ENCODE measurements around the gene INMT.

DNA sequence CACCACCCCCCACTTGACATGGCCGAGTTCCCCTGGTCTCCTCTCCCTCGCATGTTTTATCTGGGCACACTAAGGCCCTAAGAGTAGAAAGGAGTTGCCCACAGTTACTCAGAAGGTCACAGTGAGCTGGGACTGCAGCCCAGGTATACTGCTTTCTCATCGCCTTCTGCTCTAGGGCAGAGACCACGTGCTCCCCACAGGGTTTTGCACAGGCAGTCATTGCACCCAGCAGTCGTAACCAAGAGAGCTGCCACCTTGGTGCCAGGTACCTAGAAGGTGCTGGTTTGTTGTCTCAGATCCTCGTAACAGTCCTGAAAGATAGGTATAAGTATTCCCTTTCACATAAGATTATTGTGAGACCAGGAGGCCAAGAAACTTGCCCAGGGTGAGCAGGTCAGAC lies 21.0 kb downstream of the INMT start:
- TF ChIP-seq, protein P1, sequence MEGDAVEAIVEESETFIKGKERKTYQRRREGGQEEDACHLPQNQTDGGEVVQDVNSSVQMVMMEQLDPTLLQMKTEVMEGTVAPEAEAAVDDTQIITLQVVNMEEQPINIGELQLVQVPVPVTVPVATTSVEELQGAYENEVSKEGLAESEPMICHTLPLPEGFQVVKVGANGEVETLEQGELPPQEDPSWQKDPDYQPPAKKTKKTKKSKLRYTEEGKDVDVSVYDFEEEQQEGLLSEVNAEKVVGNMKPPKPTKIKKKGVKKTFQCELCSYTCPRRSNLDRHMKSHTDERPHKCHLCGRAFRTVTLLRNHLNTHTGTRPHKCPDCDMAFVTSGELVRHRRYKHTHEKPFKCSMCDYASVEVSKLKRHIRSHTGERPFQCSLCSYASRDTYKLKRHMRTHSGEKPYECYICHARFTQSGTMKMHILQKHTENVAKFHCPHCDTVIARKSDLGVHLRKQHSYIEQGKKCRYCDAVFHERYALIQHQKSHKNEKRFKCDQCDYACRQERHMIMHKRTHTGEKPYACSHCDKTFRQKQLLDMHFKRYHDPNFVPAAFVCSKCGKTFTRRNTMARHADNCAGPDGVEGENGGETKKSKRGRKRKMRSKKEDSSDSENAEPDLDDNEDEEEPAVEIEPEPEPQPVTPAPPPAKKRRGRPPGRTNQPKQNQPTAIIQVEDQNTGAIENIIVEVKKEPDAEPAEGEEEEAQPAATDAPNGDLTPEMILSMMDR (IDR thresholded peaks at IDR 0.05) = no peak
- no peak for TF ChIP-seq POLR2AphosphoS5 (IDR thresholded peaks at IDR 0.05)
- no peak for TF ChIP-seq EP300 (IDR thresholded peaks at IDR 0.05)
- no peak for TF ChIP-seq POLR2A (IDR thresholded peaks at IDR 0.05)
